ENCODE measurements around the gene ZIC1. TPM values are rescaled to one million over a fixed set of nuclear protein-coding genes. Genes with fewer than 3 reads are reported as not detected.

The ZIC1 gene
- total and polyA plus RNA-seq, 2 of the 13 experiments (the other 11 are each of a cell fraction or from before 2014, with no cell fraction given): not detected

DNA sequence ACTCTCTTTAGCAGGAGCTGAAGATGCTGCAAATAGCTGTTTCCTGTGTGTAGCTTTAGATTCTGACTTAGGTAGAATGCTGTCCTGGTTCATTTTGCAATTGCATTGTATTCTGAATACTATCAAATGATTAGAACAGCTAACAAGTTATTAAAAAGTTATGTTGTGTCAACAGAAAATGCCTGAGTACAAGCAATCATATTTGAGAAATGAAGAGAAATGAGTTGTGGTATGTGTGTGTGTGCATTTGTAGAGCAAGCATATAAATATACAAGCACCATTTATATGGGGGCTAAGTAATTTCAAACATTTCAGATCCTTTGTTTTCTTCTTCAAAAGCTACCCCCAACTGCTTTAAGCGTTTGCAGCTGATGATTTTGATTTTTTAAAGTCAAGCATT, 7.8 kb downstream of the ZIC1 start (continued):
- TF ChIP-seq ZNF124 (CRISPR knock-in tag; IDR thresholded peaks at IDR 0.05) (no peak), ZSCAN22 (CRISPR knock-in tag; IDR thresholded peaks at IDR 0.05) (no peak), HNRNPK (IDR thresholded peaks at IDR 0.05; ENCODE audit: low read depth, low read length, poor library complexity, severe bottlenecking) (no peak), KLF13 (CRISPR knock-in tag; IDR thresholded peaks at IDR 0.05) (no peak)
- TF ChIP-seq, protein P1, sequence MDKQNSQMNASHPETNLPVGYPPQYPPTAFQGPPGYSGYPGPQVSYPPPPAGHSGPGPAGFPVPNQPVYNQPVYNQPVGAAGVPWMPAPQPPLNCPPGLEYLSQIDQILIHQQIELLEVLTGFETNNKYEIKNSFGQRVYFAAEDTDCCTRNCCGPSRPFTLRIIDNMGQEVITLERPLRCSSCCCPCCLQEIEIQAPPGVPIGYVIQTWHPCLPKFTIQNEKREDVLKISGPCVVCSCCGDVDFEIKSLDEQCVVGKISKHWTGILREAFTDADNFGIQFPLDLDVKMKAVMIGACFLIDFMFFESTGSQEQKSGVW (CRISPR knock-in tag; IDR thresholded peaks at IDR 0.05; ENCODE audit: borderline replicate concordance): no peak

DNA sequence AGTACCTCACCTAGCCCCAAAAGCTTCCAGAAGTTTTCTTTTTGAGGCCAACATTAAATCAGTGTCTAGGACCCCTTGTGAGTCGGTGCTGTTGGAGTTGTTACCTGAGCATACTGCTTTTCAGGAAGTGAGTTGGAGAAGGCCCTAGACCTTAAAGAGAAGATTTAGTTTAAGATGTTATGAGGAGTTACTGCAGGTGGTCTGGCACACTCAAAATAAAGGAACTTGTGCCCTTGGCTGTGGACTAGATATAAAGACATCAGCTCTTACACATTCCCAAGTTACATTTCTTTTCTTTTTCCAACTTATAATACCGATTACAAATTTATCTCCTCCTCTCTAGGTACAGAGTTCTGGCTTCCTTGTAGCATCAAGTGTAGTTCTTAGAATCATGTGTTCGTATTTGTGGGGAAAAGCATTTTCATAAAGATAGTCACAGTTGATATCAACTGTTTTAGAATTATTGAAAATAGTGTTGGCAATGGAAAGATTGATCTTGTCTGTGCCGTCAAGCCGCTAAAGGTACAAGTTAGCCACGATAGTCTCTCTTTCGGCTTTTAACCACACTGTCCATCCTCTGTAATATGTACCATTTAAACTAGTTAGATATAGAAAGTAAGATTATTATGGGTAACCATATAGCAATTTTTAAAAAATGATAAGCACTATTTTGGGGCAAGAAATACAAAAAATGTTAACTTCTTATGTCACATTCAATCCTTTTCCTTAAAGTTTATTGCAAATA, 8.6 kb downstream of the ZIC1 start:
- TF ChIP-seq, protein P2, sequence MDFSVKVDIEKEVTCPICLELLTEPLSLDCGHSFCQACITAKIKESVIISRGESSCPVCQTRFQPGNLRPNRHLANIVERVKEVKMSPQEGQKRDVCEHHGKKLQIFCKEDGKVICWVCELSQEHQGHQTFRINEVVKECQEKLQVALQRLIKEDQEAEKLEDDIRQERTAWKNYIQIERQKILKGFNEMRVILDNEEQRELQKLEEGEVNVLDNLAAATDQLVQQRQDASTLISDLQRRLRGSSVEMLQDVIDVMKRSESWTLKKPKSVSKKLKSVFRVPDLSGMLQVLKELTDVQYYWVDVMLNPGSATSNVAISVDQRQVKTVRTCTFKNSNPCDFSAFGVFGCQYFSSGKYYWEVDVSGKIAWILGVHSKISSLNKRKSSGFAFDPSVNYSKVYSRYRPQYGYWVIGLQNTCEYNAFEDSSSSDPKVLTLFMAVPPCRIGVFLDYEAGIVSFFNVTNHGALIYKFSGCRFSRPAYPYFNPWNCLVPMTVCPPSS (IDR thresholded peaks at IDR 0.05): no peak
- no peak for TF ChIP-seq ZNF432 (CRISPR knock-in tag; IDR thresholded peaks at IDR 0.05; ENCODE audit: borderline replicate concordance)
- no peak for TF ChIP-seq AGO2 (optimal IDR thresholded peaks at IDR 0.05; ENCODE audit: low read depth, low read length)
- TF ChIP-seq, protein P3, sequence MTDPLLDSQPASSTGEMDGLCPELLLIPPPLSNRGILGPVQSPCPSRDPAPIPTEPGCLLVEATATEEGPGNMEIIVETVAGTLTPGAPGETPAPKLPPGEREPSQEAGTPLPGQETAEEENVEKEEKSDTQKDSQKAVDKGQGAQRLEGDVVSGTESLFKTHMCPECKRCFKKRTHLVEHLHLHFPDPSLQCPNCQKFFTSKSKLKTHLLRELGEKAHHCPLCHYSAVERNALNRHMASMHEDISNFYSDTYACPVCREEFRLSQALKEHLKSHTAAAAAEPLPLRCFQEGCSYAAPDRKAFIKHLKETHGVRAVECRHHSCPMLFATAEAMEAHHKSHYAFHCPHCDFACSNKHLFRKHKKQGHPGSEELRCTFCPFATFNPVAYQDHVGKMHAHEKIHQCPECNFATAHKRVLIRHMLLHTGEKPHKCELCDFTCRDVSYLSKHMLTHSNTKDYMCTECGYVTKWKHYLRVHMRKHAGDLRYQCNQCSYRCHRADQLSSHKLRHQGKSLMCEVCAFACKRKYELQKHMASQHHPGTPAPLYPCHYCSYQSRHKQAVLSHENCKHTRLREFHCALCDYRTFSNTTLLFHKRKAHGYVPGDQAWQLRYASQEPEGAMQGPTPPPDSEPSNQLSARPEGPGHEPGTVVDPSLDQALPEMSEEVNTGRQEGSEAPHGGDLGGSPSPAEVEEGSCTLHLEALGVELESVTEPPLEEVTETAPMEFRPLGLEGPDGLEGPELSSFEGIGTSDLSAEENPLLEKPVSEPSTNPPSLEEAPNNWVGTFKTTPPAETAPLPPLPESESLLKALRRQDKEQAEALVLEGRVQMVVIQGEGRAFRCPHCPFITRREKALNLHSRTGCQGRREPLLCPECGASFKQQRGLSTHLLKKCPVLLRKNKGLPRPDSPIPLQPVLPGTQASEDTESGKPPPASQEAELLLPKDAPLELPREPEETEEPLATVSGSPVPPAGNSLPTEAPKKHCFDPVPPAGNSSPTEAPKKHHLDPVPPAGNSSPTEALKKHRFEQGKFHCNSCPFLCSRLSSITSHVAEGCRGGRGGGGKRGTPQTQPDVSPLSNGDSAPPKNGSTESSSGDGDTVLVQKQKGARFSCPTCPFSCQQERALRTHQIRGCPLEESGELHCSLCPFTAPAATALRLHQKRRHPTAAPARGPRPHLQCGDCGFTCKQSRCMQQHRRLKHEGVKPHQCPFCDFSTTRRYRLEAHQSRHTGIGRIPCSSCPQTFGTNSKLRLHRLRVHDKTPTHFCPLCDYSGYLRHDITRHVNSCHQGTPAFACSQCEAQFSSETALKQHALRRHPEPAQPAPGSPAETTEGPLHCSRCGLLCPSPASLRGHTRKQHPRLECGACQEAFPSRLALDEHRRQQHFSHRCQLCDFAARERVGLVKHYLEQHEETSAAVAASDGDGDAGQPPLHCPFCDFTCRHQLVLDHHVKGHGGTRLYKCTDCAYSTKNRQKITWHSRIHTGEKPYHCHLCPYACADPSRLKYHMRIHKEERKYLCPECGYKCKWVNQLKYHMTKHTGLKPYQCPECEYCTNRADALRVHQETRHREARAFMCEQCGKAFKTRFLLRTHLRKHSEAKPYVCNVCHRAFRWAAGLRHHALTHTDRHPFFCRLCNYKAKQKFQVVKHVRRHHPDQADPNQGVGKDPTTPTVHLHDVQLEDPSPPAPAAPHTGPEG (CRISPR knock-in tag; IDR thresholded peaks at IDR 0.05): no peak
- no peak for TF ChIP-seq SRSF1 (optimal IDR thresholded peaks at IDR 0.05; ENCODE audit: low read depth, low read length)
- TF ChIP-seq MZF1 (CRISPR knock-in tag; IDR thresholded peaks at IDR 0.05; ENCODE audit: borderline replicate concordance): no peak
- Histone ChIP-seq H3K9ac (ENCODE audit: insufficient read depth, low read depth, low read length) (no peak overlapping the region), H3K36me3 (replicated peaks in 1 of 2; ENCODE audit: control insufficient read depth in 1 of 2, insufficient read depth in 2 of 2, low read length in 2 of 2) (no peaks in the 10 kb centered on the region), H3K4me2 (ENCODE audit: low read depth, low read length) (no peak overlapping the region), H3K79me2 (ENCODE audit: insufficient read depth, low read length) (no peaks in the 10 kb centered on the region), H3K4me1 (ENCODE audit: insufficient read depth, low read length) (no peaks in the 10 kb centered on the region), H3K27me3 (ENCODE audit: control insufficient read depth in 1 of 2, insufficient read depth in 2 of 2, low read length in 2 of 2) (peaks cover 0 to 43% of the 10 kb centered on the region in 2 experiments; a peak in 3 of 5 replicates), H4K20me1 (ENCODE audit: insufficient read depth, low read length) (no peaks in the 10 kb centered on the region), H2AFZ (ENCODE audit: low read length) (no peak overlapping the region), H3K4me3 (replicated peaks in 1 of 3; ENCODE audit: insufficient read depth in 1 of 3, low read depth in 2 of 3, low read length in 3 of 3) (no peak overlapping the region), H3K9me3 (ENCODE audit: low read length) (no peaks in the 10 kb centered on the region), H3K27ac (ENCODE audit: extremely low read length, insufficient read depth, low read length) (no peak overlapping the region)
- in situ Hi-C loops (cut with HindIII; ENCODE audit: extremely low pct_ligation_motif_present, low pct_unique_long_range_greater_than_20kb) (no loop called here), intact Hi-C loops (cut with micrococcal nuclease; ENCODE audit: unreplicated experiment) (no loop called here)
- BruUV-seq (replicated peaks): no TSS peak
- WGBS (ENCODE audit: low lambda C conversion rate): 24% methylated on average over 7 of the region's 7 CpGs
- ChIA-PET CTCF (ENCODE audit: low intra/inter-chr PET ratio, low total read pairs) (no interaction called here), POLR2A (no interaction called here)
- no peak for FAIRE-seq
- ATAC-seq: no peak
- DNase-seq (ENCODE audit: low spot score): no peak
